Activated T-cell treated with anti-CD3 and anti-CD28 coated beads for 1 hour (primary cell): ENCODE data around the gene CHEK2.
"Not testable (repeated sequence)": the region's sequence is repeated elsewhere in the genome, so short reads cannot be mapped to it uniquely, and the experiment has no call there.

Source experiments
- DNase-seq: peaks from one replicate; pipeline ENCODE4 v3.0.0-alpha.2; 2020; ENCODE audit warnings: low read depth

Gene CHEK2

GRCh38 chr22:28741200-28741784 lies 328 bp downstream of the CHEK2 start:
- no peak for DNase-seq

GRCh38 chr22:28738876-28739275 lies 2.7 kb downstream of the CHEK2 start:
- not testable (repeated sequence) for DNase-seq

- DNase-seq, result no peak
These were observed 3.9 kb downstream of the CHEK2 start for GRCh38 chr22:28737701-28738100.

GRCh38 chr22:28736301-28737155 lies 5.1 kb downstream of the CHEK2 start:
- DNase-seq, result no peak

- DNase-seq, result no peak
These were observed 7.2 kb downstream of the CHEK2 start for GRCh38 chr22:28734393-28734792.

- no peak for DNase-seq
These were observed 11.4 kb downstream of the CHEK2 start for GRCh38 chr22:28730179-28730578.

GRCh38 chr22:28728621-28729313 lies 12.9 kb downstream of the CHEK2 start:
- DNase-seq, result no peak

GRCh38 chr22:28728002-28728401 lies 13.6 kb downstream of the CHEK2 start:
- DNase-seq, result no peak

- no peak for DNase-seq
These were observed 23.6 kb downstream of the CHEK2 start for GRCh38 chr22:28718044-28718443.

- DNase-seq, result no peak
These were observed 24.9 kb downstream of the CHEK2 start for GRCh38 chr22:28716686-28717085.

- DNase-seq, result no peak
These were observed 26.0 kb downstream of the CHEK2 start for GRCh38 chr22:28715611-28716010.

GRCh38 chr22:28714043-28714628 lies 27.5 kb downstream of the CHEK2 start:
- no peak for DNase-seq

GRCh38 chr22:28711820-28712777 lies 29.5 kb downstream of the CHEK2 start:
- DNase-seq, result no peak

- DNase-seq, result no peak
These were observed 30.3 kb downstream of the CHEK2 start for GRCh38 chr22:28711341-28711740.

GRCh38 chr22:28710576-28711191 lies 30.9 kb downstream of the CHEK2 start:
- no peak for DNase-seq

- no peak for DNase-seq
These were observed 31.5 kb downstream of the CHEK2 start for GRCh38 chr22:28710107-28710506.

GRCh38 chr22:28706845-28707244 lies 34.8 kb downstream of the CHEK2 start:
- DNase-seq, result no peak

GRCh38 chr22:28703436-28703835 lies 38.2 kb downstream of the CHEK2 start:
- no peak for DNase-seq

- DNase-seq, result no peak
These were observed 38.7 kb downstream of the CHEK2 start for GRCh38 chr22:28702891-28703290.

GRCh38 chr22:28693041-28693760 lies 48.4 kb downstream of the CHEK2 start:
- not testable (repeated sequence) for DNase-seq
